AG20443 (cell line): Measurements from ENCODE around the gene RYR2.

Source experiments
- DNase-seq: peaks from one replicate; pipeline ENCODE4 v3.0.0; 2012; ENCODE audit warnings: low spot score, mixed read lengths

RYR2 gene

DNA sequence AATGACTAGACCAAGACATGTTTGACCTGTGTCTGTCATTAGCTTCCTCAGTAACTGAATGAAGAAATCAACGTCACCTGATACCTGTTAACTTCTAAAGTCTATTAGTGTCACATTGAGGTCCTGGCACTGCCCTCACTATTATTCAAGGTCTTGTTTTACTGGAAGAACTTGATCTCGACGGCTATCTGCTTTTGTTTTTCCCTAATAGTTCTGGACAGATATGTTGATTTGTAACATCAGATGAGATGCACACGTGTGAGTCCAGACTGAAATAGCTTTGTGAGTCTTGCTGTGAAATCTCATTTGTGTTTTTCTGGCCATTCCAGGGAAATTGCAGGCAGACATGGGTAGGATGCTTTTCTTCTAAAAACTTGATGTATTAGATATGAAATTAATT lies 159.2 kb downstream of the RYR2 start:
- DNase-seq = no peak

- DNase-seq = no peak
These were observed 162.9 kb downstream of the RYR2 start for GRCh38 chr1:237204841-237205240.

GRCh38 chr1:237205400-237206064 lies 163.5 kb downstream of the RYR2 start:
- peak; percentile 28 for DNase-seq

- DNase-seq = no peak
These were observed 164.1 kb downstream of the RYR2 start for GRCh38 chr1:237206065-237206414.

DNA sequence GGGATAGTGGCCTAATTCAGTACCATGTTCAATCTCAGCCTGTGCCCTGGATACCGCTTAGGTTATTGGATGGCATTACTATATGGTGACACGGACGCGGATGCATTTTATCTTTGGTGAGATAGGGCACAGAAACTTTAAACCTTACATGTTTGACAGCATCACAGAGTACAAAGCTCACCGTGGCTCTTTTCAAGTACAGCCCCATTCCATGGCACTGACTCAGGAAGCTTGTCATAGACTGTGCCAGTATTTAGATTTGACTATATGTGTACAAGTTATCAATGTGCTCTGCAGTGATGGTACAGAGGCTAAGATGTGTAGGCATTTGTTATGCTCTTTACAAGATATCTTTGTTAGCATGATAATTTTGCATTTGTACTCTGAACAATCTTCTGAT lies 169.0 kb downstream of the RYR2 start:
- no peak for DNase-seq

DNA sequence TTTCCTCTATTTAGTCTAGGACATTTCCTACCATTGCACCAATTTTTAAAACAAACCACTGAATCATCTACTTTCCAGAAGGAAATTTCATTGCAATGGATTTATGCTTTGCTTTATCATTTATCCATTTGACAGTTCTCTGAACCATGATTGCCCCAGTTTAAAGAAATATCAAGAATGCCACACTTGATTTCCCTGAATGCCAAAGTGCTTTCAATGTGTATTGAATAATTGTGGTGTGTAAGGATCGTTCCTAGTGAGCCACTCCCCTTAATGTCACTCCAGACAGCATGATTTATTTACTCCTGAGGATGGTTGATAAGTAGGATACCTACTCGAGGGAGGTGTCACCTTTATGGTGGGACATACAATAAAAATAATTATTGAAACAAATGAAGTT lies 169.6 kb downstream of the RYR2 start:
- DNase-seq = no peak

DNA sequence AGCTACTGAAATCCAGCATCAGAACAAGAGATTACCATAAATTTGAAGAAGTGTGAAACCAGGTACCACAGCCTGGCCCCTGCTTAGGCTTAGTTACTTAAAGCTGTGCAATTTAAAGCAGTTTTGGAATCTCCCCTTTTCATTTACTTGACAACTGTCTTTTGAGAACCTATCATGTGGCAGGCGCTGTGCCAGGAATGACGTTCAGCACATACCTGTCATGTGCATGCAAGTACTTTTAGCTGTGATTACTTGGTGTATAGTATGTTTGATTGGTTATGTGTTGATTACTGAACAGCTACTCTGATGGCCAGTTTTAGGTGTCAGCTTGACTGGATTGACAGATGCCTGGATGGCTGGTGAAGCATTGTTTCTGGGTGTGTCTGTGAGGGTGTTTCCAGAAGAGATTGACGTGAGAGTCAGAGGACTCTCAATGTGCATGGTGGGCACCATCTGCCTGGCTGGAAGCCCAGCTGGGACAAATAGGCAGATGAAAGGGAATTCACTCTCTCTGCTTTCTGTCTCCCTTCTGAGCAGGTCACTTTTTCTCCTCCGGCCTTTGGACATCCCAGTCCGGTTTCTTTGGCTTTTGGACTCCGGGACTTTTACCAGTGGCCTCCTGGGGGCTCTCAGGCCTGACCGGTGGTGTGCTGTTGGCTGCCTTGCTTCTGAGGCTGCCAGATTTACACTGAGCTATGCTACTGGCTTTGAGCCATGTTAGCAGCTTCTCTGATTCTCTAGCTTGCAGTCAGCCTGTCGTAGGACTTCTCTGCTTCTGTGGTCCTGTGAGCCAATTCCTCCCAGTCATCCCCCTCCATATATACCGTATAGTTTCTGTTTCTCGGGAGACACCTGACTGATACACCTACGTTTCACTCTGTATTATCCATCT lies 178.0 kb downstream of the RYR2 start:
- no peak for DNase-seq

GRCh38 chr1:237223419-237223818 lies 181.4 kb downstream of the RYR2 start:
- no peak for DNase-seq

GRCh38 chr1:237226177-237226944 lies 184.4 kb downstream of the RYR2 start:
- no peak for DNase-seq

DNA sequence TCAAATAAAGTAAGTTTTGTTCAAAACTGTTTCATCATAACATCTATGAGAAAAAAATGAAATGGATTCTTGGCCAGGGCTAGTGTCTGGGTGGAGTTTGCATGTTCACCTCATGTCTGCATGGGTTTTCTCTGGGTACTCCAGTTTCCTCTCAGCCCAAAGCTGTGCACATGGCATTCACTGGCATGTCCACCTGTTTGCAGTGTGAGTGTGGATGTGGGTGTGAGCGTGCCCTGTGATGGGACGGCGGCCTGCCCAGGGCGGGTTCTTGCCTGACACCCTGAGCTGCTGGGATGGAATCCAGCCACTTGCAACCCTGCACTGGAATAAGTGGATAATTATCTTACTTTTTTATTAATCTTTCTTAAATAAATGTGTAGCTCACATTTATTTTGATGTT lies 185.5 kb downstream of the RYR2 start:
- no peak for DNase-seq

DNA sequence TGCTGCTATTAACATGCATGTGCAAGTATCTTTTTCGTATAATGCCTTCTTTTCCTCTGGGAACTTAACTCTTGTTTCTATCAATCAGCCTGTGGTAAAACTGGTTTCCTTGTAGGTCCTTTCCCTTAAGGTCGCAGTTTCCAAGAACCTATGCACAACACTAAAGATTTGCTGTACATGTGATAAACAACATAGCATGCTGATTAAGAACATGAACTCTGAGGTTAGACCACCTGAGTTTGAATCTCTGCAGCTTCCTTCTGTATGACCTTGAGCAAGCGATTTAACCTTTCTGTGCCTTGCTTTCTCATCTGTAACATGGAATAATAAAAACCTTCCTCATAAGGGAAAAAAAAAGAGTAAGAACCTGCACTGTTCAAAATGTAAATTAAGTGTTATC lies 186.4 kb downstream of the RYR2 start:
- DNase-seq = no peak

DNA sequence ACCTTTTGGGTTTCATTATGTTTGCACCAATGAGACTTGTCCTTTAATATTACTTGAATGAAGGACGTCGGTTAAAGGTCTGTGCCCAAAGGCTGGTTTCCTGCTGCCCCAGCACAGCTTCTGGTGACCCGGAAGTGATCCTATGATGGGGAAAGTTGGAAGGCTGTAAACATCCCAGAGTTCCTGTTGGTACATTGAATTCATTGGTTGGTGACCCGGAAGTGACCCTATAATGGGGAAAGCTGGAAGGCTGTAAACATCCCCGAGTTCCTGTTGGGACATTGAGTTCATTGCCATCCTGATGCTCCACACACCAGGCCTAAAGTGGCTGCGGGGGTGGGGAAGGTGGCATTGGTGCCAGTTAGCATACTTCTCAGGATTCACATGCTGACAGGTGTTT lies 187.3 kb downstream of the RYR2 start:
- DNase-seq = no peak

DNA sequence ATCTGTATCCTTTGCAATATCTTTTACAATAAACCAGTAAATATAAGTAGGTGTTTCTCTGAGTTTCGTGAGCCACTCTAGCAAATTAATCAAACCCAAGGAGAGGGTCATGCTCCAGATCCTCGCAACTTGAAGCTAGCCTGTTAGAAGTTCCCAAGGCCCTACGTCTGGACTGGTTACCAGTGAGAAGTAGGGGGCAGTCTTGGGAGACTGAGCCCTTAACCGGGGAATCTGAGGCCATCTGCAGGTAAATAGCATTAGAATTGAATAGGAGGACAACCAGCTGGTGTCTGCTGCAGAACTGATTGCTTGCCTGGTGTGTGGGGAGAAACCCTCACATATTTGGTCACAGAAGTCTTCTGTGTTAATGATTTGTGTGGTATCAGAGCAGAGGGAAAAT lies 190.5 kb downstream of the RYR2 start:
- no peak for DNase-seq

- no peak for DNase-seq
These were observed 193.1 kb downstream of the RYR2 start for GRCh38 chr1:237235091-237235490.

- no peak for DNase-seq
These were observed 195.7 kb downstream of the RYR2 start for GRCh38 chr1:237237721-237238120.

DNA sequence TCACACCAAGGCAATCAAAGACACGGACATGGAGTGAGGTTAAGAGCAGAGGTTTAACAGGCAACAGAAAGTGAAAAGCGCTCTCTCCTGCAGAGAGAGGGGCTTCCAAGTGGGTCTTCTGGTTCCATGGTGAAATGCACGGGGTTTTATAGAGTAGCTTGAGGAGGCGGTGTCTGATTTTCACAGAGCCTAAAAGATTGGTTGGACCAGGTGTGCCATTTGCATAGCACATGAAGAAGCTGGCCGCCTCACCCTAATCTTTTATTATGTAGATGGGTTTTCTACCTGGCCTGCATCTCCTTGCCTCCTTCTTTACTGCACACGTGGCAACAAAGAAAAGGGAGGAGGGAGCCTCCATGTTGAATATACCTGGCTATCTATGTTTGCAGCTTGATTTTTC lies 197.3 kb downstream of the RYR2 start:
- DNase-seq = no peak

DNA sequence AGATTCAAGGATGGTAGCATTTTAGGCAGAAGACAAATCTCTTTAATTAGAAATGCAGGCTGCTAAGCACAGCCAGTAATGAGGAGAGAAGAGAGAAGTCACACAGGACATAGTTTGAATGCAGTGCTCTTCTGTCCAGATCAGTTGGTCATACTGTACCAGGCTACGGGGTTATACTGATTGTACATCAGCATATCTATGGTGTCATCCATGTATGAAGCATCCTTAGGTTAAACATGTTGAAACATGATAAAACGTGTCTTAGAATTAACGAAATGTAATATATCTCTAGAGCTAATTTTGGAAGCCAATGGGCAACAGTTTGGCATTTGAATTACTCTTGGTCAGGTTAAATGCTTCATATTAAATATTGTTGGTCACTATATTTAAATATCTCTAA lies 199.1 kb downstream of the RYR2 start:
- DNase-seq = no peak

GRCh38 chr1:237244778-237245177 lies 202.8 kb downstream of the RYR2 start:
- DNase-seq = no peak

DNA sequence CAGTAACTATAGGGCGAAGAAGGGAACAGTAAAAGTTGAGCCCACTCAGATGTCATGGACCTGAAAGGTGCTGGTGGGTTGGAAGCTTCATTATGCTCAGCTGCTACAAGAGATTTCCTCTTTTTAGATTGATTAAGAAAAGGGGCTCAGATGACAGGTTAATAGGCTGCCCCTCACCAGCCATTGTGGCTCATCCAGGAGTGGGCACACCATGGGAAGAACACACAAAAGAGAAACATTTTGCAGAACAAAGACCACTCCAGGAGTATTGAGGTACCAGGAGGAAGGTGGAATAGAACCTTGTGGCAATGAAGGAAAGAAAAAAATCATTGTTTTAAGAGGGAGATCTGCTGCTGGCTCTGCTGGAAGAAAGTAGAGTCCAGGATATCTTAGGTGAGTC lies 205.5 kb downstream of the RYR2 start:
- no peak for DNase-seq

- DNase-seq = no peak
These were observed 207.1 kb downstream of the RYR2 start for GRCh38 chr1:237249120-237249519.

DNA sequence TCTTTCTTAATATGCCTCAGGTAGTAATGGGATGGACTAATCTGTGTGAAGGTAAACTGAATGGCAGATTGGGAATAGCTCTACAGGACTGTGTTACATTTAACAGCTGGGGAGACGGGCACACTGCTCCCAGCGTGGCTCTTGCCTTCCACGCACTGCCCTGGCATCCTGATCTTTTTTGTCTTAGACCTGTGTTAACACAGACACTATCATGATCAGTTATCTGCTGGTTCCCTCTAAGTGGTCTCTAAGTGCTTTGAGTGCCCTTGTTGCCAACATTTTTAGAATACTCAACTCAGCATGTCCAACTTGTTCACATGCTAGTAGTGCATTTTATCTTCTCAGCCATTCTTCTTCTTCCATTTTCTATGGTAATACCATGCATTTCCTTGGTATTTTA lies 208.1 kb downstream of the RYR2 start:
- no peak for DNase-seq

- DNase-seq = no peak
These were observed 213.1 kb downstream of the RYR2 start for GRCh38 chr1:237255071-237255470.

- no peak for DNase-seq
These were observed 216.9 kb downstream of the RYR2 start for GRCh38 chr1:237258871-237259270.
